OCI-LY7 (cell line): ENCODE measurements around the gene SPTBN4. TPM values are rescaled to one million over a fixed set of nuclear protein-coding genes. Genes with fewer than 3 reads are reported as not detected.
A peak's percentile ranks its signal among the peaks of the same experiment; 100 is the strongest.
"Not testable (repeated sequence)": the region's sequence is repeated elsewhere in the genome, so short reads cannot be mapped to it uniquely, and the experiment has no call there.

Source experiments
- BruUV-seq: library from RNA; stranded (reverse); fragments of 400-500 nt; replicated peaks from 2 replicates; lab custom pipeline; 2021; lab: Mats Ljungman, UMichigan
- CTCF ChIA-PET: fragments of 300-600 bp; sonication (Branson Sonifier 250); formaldehyde crosslinking; loops from one replicate; lab custom pipeline; 2022; ENCODE audit warnings: antibody characterized with exemption; ENCODE audit not compliant: unreplicated experiment; lab: Charles Lee
- POLR2A ChIA-PET: fragments of 300-600 bp; sonication (Branson Sonifier 250); formaldehyde crosslinking; loops from one replicate; lab custom pipeline; 2022; ENCODE audit warnings: antibody characterized with exemption; lab: Charles Lee
- DNase-seq: peaks from one replicate; pipeline ENCODE4 v3.0.0-alpha.2; 2015; ENCODE audit warnings: low spot score
- H2AFZ ChIP-seq: fragments of 200-600 bp; sonication (generic), shearing (Covaris generic); 2 replicates; pipeline ENCODE4 v1.6.1; 2014; ENCODE audit warnings: mild to moderate bottlenecking, antibody characterized with exemption, low read length, moderate library complexity
- H3K27ac ChIP-seq: fragments of 200-600 bp; sonication (generic); 2 replicates; pipeline ENCODE4 v1.5.1; 2014; ENCODE audit warnings: mixed run types, low read depth, mild to moderate bottlenecking, moderate library complexity, low read length, inconsistent platforms; ENCODE audit not compliant: poor library complexity, severe bottlenecking
- H3K36me3 ChIP-seq: fragments of 200-600 bp; sonication (generic); 2 replicates; pipeline ENCODE4 v1.6.1; 2014; ENCODE audit warnings: mild to moderate bottlenecking, antibody characterized with exemption, low read length, moderate library complexity, mixed read lengths; ENCODE audit not compliant: insufficient read depth
- H3K4me1 ChIP-seq: fragments of 200-600 bp; sonication (generic); 2 replicates; pipeline ENCODE4 v1.5.1; 2014; ENCODE audit warnings: mild to moderate bottlenecking, low read length; ENCODE audit not compliant: insufficient read depth, poor library complexity, severe bottlenecking
- H3K4me2 ChIP-seq: fragments of 200-600 bp; sonication (generic); 2 replicates; pipeline ENCODE4 v1.6.1; 2014; ENCODE audit warnings: mild to moderate bottlenecking, low read length
- H3K4me3 ChIP-seq: fragments of 200-600 bp; sonication (generic); 2 replicates; pipeline ENCODE4 v1.5.1; 2014; ENCODE audit warnings: mild to moderate bottlenecking, low read depth, low read length; ENCODE audit not compliant: poor library complexity, severe bottlenecking
- H3K79me2 ChIP-seq: fragments of 200-600 bp; sonication (generic); 2 replicates; pipeline ENCODE4 v1.6.1; 2016; ENCODE audit warnings: low read depth, mild to moderate bottlenecking, low read length, moderate library complexity, mixed read lengths; ENCODE audit not compliant: insufficient read depth
- H3K9me2 ChIP-seq: fragments of 200-600 bp; sonication (generic); 2 replicates; pipeline ENCODE4 v1.6.1; 2016; ENCODE audit warnings: mild to moderate bottlenecking, low read length, mixed read lengths; ENCODE audit not compliant: insufficient read depth
- H3K9me3 ChIP-seq: fragments of 200-600 bp; sonication (generic); 2 replicates; pipeline ENCODE4 v1.6.1; 2014; ENCODE audit warnings: mild to moderate bottlenecking, mixed run types, low read length, mixed read lengths
- H4K20me1 ChIP-seq: fragments of 200-600 bp; sonication (generic); 2 replicates; pipeline ENCODE4 v1.6.1; 2014; ENCODE audit warnings: mild to moderate bottlenecking, antibody characterized with exemption, low read length, moderate library complexity, mixed read lengths; ENCODE audit not compliant: insufficient read depth
- CTCF ChIP-seq: fragments of 200-600 bp; sonication (generic); conservative IDR thresholded peaks from 2 replicates; pipeline ENCODE4 v1.5.1; 2014; ENCODE audit warnings: mild to moderate bottlenecking, antibody characterized with exemption, low read length, moderate library complexity, mixed read lengths
- EZH2phosphoT487 ChIP-seq: fragments of 200-600 bp; sonication (generic); IDR thresholded peaks from 2 replicates; pipeline ENCODE4 v1.6.1; 2018; ENCODE audit warnings: low read depth, borderline replicate concordance, mild to moderate bottlenecking, mixed run types, antibody characterized with exemption, low read length, moderate library complexity, mixed read lengths
- intact Hi-C: fragments of 100-400 bp; cut with micrococcal nuclease; formaldehyde crosslinking; loops from one replicate; pipeline ENCODE4 v1.10.0; 2022; ENCODE audit not compliant: unreplicated experiment
- total RNA-seq, 2 experiments: library from RNA; depleted of rRNA in 1 of 2; stranded (reverse); fragments of >200 nt in 1 of 2; shearing (Covaris generic) in 1 of 2; gene quantifications; 2 replicates each; pipeline ENCODE4 v1.2.3, GENCODE V29; 2014 to 2022

The SPTBN4 gene
- total RNA-seq, 2 experiments from 2014 or later = 4.1 to 6.3 TPM

GRCh38 chr19:40519352-40520322 lies 52.8 kb downstream of the SPTBN4 start:
- H3K9me2 ChIP-seq = no peaks in the 10 kb centered on the region
- no peak for TF ChIP-seq EZH2phosphoT487
- TF ChIP-seq CTCF = no peak
- no peak overlapping the region for H3K27ac ChIP-seq
- CTCF ChIA-PET = no interaction called here
- intact Hi-C loops = loop anchor here (10.0 kb wide), 2 partner anchors 115 to 375 kb away; no protein-coding TSS in a partner anchor
- H3K4me2 ChIP-seq = no peak overlapping the region
- H3K4me3 ChIP-seq = no peak overlapping the region
- H2AFZ ChIP-seq = no peak overlapping the region
- no TSS peak for BruUV-seq
- H4K20me1 ChIP-seq = no peaks in the 10 kb centered on the region
- POLR2A ChIA-PET = no interaction called here
- no peaks in the 10 kb centered on the region for H3K36me3 ChIP-seq
- H3K79me2 ChIP-seq = no peaks in the 10 kb centered on the region
- DNase-seq = no peak
- no peaks in the 10 kb centered on the region for H3K9me3 ChIP-seq
- H3K4me1 ChIP-seq = peaks cover 8% of the 10 kb centered on the region

- no peak overlapping the region for H3K4me3 ChIP-seq
- peak; percentile 38 for DNase-seq
- no peak for TF ChIP-seq EZH2phosphoT487
- TF ChIP-seq CTCF = peak; percentile 69
- H3K4me1 ChIP-seq = peaks cover 10% of the 10 kb centered on the region
- intact Hi-C loops = loop anchor here (10.0 kb wide), 2 partner anchors 114 to 376 kb away; no protein-coding TSS in a partner anchor
- H3K36me3 ChIP-seq = no peaks in the 10 kb centered on the region
- no peak overlapping the region for H2AFZ ChIP-seq
- H4K20me1 ChIP-seq = no peaks in the 10 kb centered on the region
- H3K9me3 ChIP-seq = no peaks in the 10 kb centered on the region
- CTCF ChIA-PET = no interaction called here
- no peaks in the 10 kb centered on the region for H3K9me2 ChIP-seq
- H3K4me2 ChIP-seq = no peak overlapping the region
- POLR2A ChIA-PET = no interaction called here
- no peaks in the 10 kb centered on the region for H3K79me2 ChIP-seq
- BruUV-seq = no TSS peak
- H3K27ac ChIP-seq = no peak overlapping the region
These were observed 54.5 kb downstream of the SPTBN4 start for GRCh38 chr19:40521276-40521675.

- H3K79me2 ChIP-seq, POLR2A ChIA-PET, BruUV-seq, H3K4me1 ChIP-seq, H4K20me1 ChIP-seq, H3K27ac ChIP-seq, H3K4me3 ChIP-seq, DNase-seq, H3K4me2 ChIP-seq, H3K36me3 ChIP-seq, CTCF ChIA-PET, H3K9me2 ChIP-seq, H3K9me3 ChIP-seq, H2AFZ ChIP-seq: not testable (repeated sequence)
- intact Hi-C loops = loop anchor here (10.0 kb wide), 2 partner anchors 113 to 377 kb away; no protein-coding TSS in a partner anchor
These were observed 55.1 kb downstream of the SPTBN4 start for GRCh38 chr19:40521900-40522299.
